Heart left ventricle (tissue), 16 donors: Measurements from ENCODE around the gene REEP3. TPM values are rescaled to one million over a fixed set of nuclear protein-coding genes. Genes with fewer than 3 reads are reported as not detected.
A peak's percentile ranks its signal among the peaks of the same experiment; 100 is the strongest.
"Not testable (repeated sequence)": the region's sequence is repeated elsewhere in the genome, so short reads cannot be mapped to it uniquely, and the experiment has no call there.

ENCODE experiments used
- ATAC-seq, 4 donors: fragments of 200-7000 bp; cut with Tn5 transposase; one replicate each; pipeline ENCODE4 v1.9.1; 2020 to 2022; ENCODE audit warnings: moderate library complexity in 4 of 4, mild to moderate bottlenecking in 3 of 4, moderate number of reproducible peaks in 1 of 4
- DNase-seq, 5 donors: peaks; one replicate each; pipeline ENCODE4 v3.0.0-alpha.2; 2020
- H3K27ac ChIP-seq, 12 donors: fragments of 200-600 bp; sonication (generic) in 4 of 12; one replicate each; pipeline versions ENCODE4 v1.5.0 to v1.8.0; 2016 to 2022; ENCODE audit warnings: mild to moderate bottlenecking in 2 of 12
- H3K27me3 ChIP-seq, 9 donors: fragments of 200-600 bp; sonication (generic) in 2 of 9; one replicate each; pipeline versions ENCODE4 v1.5.1 to v1.8.0; 2016 to 2022; ENCODE audit warnings: mild to moderate bottlenecking in 3 of 9
- H3K36me3 ChIP-seq, 9 donors: fragments of 200-600 bp; sonication (generic) in 2 of 9; one replicate each; pipeline versions ENCODE4 v1.5.0 to v1.8.0; 2018 to 2022; ENCODE audit warnings: mild to moderate bottlenecking in 2 of 9
- H3K4me1 ChIP-seq, 12 donors: fragments of 200-600 bp; sonication (generic) in 4 of 12; one replicate each; pipeline versions ENCODE4 v1.5.0 to v1.8.0; 2016 to 2022; ENCODE audit warnings: mild to moderate bottlenecking in 3 of 12
- H3K4me3 ChIP-seq, 12 donors: fragments of 200-600 bp; sonication (generic) in 4 of 12; one replicate each; pipeline versions ENCODE4 v1.5.0 to v1.8.0; 2017 to 2022; ENCODE audit warnings: mild to moderate bottlenecking in 9 of 12, moderate library complexity in 4 of 12
- H3K9me3 ChIP-seq, 12 donors: fragments of 200-600 bp; sonication (generic) in 4 of 12; one replicate each; pipeline versions ENCODE4 v1.5.0 to v1.8.0; 2016 to 2022; ENCODE audit warnings: mild to moderate bottlenecking in 1 of 12
- POLR2A ChIP-seq, 2 donors: fragments of 450-650 bp; IDR thresholded peaks; one replicate each; pipeline ENCODE4 v1.6.1; 2017; ENCODE audit warnings: antibody characterized with exemption in 2 of 2, mild to moderate bottlenecking in 2 of 2, moderate library complexity in 2 of 2
- WGBS, 4 donors: extraction: QIAGEN DNeasy Blood & Tissue Kit in 2 of 4; methylation state at CpG; one replicate each; pipeline versions ENCODE4 v1.1.5 to v1.1.7; 2013 to 2018; 5-methylcytosine and 5-hydroxymethylcytosine counted together
- intact Hi-C, 10 donors: fragments of 100-400 bp; cut with DNase I; formaldehyde crosslinking; loops; one replicate each; pipeline versions ENCODE4 v1.11.1 to v1.14.2; 2022
- polyA plus RNA-seq, 2 donors: library from polyadenylated mRNA; stranded (reverse); fragments of 200-250 nt; gene quantifications; one replicate each; pipeline ENCODE4 v1.2.3, GENCODE V29; 2013
- total RNA-seq, 9 donors: library from RNA; depleted of rRNA in 2 of 9; stranded (reverse); fragments of >200 nt in 2 of 9; fragmentation: NEBNext Ultra II Directional in 3 of 9; extraction: Animal tissue kit (Norgen Biotek cat#: 25700) in 3 of 9; gene quantifications; one replicate each; pipeline versions ENCODE4 v1.1.0 to v1.2.4, GENCODE V29; 2016 to 2023
- TF ChIP-seq, protein P1 (sequence below), 12 donors: fragments of 200-600 bp; sonication (generic) in 4 of 12; IDR thresholded peaks; one replicate each; pipeline versions ENCODE4 v1.5.0 to v1.8.0; 2018 to 2022; ENCODE audit warnings: antibody characterized with exemption in 12 of 12, mild to moderate bottlenecking in 5 of 12
- donor health status: ischemic (EF 13 %, LVEDD 7.1; RV severe dilation, severe dysfunction).
- donor health status: healthy with polysubstance abuse.
- donor health status: DM: no; HTN: yes; CAD: no.
- donor health status: DM: no; HTN: no; CAD: no.
- donor health status: ischemic (EF 25% LVEDD 6.9; RV normal size, moderate dysfunction).
- donor health status: ischemic (EF 25% LVEDD 5.7; RV mildly dilated, moderate dysfunction).
- donor health status: healthy.
- donor health status: DM: yes; HTN: yes; CAD: no.
- donor health status: ischemic (EF 35%, LVEDD 5.7; RV mildly dilated, moderate dysfunction).
- donor health status: nonischemic (EF 11% LVEDD 7.7; RV severe dilation, severe dysfunction).
- donor health status: DM: yes; HTN: yes; CAD: no.
- donor health status: PGD.
- donor health status: ischemic (EF 29% LVEDD 5.4; RV normal size, mild dysfunction).
- donor health status: nonischemic (EF 23%, LVEDD 6.1; RV moderate dilation, normal function).

Gene REEP3
- total and polyA plus RNA-seq, 11 donors: 9.1 to 48.2 (median 21.9) TPM

DNA sequence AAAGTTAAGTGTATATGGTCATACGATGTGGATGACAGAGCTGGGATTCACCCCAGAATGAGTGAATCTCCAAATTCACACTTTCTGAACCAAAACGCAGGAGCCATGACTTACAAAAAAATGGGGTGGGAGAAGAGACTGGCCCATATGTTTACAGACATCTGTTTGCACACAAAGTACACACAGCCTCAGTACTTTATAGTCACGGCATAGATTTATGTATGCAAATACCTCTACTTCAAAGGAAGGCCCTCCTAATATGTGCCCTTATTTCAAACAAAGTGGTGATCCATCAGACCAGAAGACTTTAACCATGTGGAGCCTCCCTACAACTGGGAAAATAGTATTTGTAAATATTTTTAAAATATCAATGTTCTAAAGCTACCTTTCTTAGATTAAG lies 33.2 kb upstream of the REEP3 start:
- 92 to 98% (median 93%) methylated on average over 3 of the region's 3 CpGs for WGBS, 4 donors
- Histone ChIP-seq H3K9me3 (no peaks in the 10 kb centered on the region), H3K4me1 (peaks cover 0 to 63% (median 41%) of the 10 kb centered on the region in 12 donors), H3K4me3 (no peak overlapping the region), H3K27ac (no peak overlapping the region), H3K36me3 (no peaks in the 10 kb centered on the region), H3K27me3 (no peaks in the 10 kb centered on the region)
- no peak for DNase-seq
- intact Hi-C loops: no loop called here
- no peak for TF ChIP-seq POLR2A (IDR thresholded peaks at IDR 0.05)
- TF ChIP-seq, protein P1, sequence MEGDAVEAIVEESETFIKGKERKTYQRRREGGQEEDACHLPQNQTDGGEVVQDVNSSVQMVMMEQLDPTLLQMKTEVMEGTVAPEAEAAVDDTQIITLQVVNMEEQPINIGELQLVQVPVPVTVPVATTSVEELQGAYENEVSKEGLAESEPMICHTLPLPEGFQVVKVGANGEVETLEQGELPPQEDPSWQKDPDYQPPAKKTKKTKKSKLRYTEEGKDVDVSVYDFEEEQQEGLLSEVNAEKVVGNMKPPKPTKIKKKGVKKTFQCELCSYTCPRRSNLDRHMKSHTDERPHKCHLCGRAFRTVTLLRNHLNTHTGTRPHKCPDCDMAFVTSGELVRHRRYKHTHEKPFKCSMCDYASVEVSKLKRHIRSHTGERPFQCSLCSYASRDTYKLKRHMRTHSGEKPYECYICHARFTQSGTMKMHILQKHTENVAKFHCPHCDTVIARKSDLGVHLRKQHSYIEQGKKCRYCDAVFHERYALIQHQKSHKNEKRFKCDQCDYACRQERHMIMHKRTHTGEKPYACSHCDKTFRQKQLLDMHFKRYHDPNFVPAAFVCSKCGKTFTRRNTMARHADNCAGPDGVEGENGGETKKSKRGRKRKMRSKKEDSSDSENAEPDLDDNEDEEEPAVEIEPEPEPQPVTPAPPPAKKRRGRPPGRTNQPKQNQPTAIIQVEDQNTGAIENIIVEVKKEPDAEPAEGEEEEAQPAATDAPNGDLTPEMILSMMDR (IDR thresholded peaks at IDR 0.05): no peak
- no peak for ATAC-seq

DNA sequence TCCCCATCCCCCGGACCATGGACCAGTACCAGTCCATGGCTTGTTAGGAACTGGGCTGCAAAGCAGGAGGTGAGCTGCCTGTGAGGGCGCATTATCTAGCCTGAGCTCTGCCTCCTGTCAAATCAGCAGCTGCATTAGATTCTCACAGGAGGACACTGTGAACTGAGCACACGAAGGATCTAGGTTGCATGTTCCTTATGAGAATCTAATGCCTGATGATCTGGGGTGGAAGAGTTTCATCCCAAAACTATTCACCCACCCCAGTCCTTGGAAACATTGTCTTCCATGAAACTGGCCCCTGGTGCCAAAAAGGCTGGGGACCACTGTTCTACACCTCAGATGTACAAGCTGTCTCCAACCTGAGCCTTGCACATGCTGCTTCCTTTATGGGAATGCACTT lies 31.4 kb upstream of the REEP3 start:
- intact Hi-C loops: no loop called here
- ATAC-seq (no peak), DNase-seq (no peak)
- peaks cover 0 to 56% (median 38%) of the 10 kb centered on the region in 12 donors for H3K4me1 ChIP-seq
- no peak overlapping the region for H3K27ac ChIP-seq
- no peaks in the 10 kb centered on the region for H3K36me3 ChIP-seq
- WGBS, 4 donors: 86 to 96% (median 94%) methylated on average over 3 of the region's 3 CpGs
- TF ChIP-seq, protein P1 (IDR thresholded peaks at IDR 0.05): no peak
- TF ChIP-seq POLR2A (IDR thresholded peaks at IDR 0.05): no peak
- no peak overlapping the region for H3K4me3 ChIP-seq
- H3K27me3 ChIP-seq: no peaks in the 10 kb centered on the region
- no peaks in the 10 kb centered on the region for H3K9me3 ChIP-seq

DNA sequence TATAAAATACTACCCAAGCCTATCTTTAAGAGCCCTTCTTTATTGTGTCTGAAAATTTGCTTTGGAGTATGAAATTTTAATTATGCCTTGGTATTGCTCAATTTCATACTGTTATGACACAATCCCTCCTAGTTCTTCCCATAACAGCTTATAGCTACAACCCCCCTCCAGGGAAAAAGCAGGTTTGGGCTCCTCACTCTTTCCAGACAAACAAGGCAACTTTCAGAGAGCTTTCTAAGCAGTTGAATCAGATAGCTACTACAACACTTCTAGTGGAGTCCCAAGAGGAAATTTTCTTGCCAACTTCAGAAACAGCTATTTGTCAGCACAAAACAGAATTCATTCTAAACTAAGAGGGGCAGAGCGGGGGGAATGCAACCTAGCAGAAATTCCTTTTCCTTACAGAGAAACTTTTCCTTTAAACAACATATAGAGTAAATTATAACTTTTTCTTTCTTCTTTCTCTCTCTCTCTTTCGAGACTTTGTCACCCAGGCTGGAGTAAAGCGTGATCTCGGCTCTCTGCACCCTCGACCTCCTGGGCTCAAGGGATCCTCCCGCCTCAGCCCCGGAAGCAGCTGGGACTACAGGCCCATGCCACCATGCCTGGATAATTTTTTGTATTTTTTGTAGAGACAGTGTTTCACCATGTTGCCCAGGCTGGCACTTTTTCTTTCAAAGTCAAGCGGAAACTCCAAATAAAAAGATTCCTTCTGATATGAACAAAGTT lies 29.4 kb upstream of the REEP3 start:
- ATAC-seq (peak; percentile 41 to 89 (median 77)), DNase-seq (peak in 2 of 5 donors; percentile 44 to 50)
- peaks cover 0 to 5% (median 0%) of the 10 kb centered on the region in 12 donors for H3K9me3 ChIP-seq
- peak overlapping the region in 10 of 12 donors; percentile 15 to 63 (median 42) for H3K27ac ChIP-seq
- H3K4me1 ChIP-seq: peaks cover 0 to 41% (median 23%) of the 10 kb centered on the region in 12 donors
- peak overlapping the region in 1 of 12 donors; percentile 17 for H3K4me3 ChIP-seq
- no peaks in the 10 kb centered on the region for H3K36me3 ChIP-seq
- no peaks in the 10 kb centered on the region for H3K27me3 ChIP-seq
- intact Hi-C loops: no loop called here
- WGBS, 4 donors: 58 to 70% (median 68%) methylated on average over 8 of the region's 8 CpGs
- TF ChIP-seq, protein P1 (IDR thresholded peaks at IDR 0.05): no peak
- no peak for TF ChIP-seq POLR2A (IDR thresholded peaks at IDR 0.05)

- H3K9me3 ChIP-seq, H3K27me3 ChIP-seq, intact Hi-C loops, H3K4me3 ChIP-seq, H3K36me3 ChIP-seq: not testable (repeated sequence)
- H3K4me1 ChIP-seq: peaks cover 0 to 36% (median 18%) of the 10 kb centered on the region in 12 donors
- peak in 2 of 5 donors; percentile 30 to 37 for DNase-seq
- H3K27ac ChIP-seq: peak overlapping the region in 10 of 12 donors; percentile 0 to 63 (median 42)
- peak in 2 of 4 donors; percentile 9 to 36 for ATAC-seq
- WGBS, 4 donors: 68 to 76% (median 73%) methylated on average over 6 of the region's 6 CpGs
Observed at GRCh38 chr10:63492317-63492690, 28.9 kb upstream of the REEP3 start.
